C4-2B (cell line): ENCODE data around the gene KRT73.

ENCODE experiments used
- H3K27ac ChIP-seq: fragments of 450-650 bp; 2 replicates; pipeline ENCODE4 v1.5.1; 2017
- ZFX ChIP-seq: fragments of 450-650 bp; IDR thresholded peaks from 2 replicates; pipeline ENCODE4 v1.6.1; 2017
- TF ChIP-seq, protein P1 (sequence below): fragments of 450-650 bp; conservative IDR thresholded peaks from 2 replicates; pipeline ENCODE4 v1.5.1; 2017; ENCODE audit warnings: mild to moderate bottlenecking

Gene KRT73

GRCh38 chr12:52606096-52606495 is 12.3 kb downstream of the KRT73 start:
- TF ChIP-seq, protein P1, sequence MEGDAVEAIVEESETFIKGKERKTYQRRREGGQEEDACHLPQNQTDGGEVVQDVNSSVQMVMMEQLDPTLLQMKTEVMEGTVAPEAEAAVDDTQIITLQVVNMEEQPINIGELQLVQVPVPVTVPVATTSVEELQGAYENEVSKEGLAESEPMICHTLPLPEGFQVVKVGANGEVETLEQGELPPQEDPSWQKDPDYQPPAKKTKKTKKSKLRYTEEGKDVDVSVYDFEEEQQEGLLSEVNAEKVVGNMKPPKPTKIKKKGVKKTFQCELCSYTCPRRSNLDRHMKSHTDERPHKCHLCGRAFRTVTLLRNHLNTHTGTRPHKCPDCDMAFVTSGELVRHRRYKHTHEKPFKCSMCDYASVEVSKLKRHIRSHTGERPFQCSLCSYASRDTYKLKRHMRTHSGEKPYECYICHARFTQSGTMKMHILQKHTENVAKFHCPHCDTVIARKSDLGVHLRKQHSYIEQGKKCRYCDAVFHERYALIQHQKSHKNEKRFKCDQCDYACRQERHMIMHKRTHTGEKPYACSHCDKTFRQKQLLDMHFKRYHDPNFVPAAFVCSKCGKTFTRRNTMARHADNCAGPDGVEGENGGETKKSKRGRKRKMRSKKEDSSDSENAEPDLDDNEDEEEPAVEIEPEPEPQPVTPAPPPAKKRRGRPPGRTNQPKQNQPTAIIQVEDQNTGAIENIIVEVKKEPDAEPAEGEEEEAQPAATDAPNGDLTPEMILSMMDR = no peak
- TF ChIP-seq ZFX = no peak
- H3K27ac ChIP-seq = no peak overlapping the region

DNA sequence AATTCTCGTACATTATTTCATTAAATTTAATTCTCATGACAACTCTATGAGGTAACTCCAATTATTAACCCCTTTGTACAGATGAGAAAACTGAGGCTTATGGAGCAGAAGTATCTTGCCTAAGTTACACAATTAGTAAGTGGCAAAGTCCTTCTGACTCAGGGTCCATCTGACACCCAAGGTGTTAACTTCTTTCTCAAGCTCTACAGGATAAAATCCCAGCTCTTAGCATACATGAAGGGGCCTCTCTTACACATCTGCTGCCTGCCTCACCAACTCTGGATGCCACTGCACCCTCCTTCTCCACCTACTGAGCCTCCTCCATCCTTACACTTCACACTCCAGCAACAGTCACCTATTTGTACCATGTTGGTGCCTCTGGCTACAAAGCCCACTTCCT is 12.8 kb downstream of the KRT73 start:
- no peak overlapping the region for H3K27ac ChIP-seq
- TF ChIP-seq, protein P1 = no peak
- TF ChIP-seq ZFX = no peak

DNA sequence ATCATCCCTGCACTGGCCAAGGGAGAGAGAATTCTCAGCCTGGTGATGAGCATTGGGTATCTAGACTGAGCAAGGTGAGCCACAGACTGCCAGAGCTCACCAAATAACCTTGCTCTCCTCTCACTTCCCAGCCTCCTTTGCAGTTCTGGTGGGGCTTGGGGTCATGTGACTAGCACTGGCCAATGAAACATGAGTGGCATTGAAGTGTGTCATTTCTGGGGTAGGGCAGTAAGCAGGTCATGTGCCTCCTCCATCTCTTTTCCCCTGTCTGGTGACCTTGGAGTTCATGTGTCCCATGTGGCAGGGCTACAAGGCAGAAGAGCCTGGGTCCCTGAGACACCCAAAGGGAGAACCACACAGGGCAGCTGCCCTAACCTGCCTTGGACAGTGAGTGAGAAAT is 13.5 kb downstream of the KRT73 start:
- TF ChIP-seq, protein P1 = no peak
- no peak for TF ChIP-seq ZFX
- no peak overlapping the region for H3K27ac ChIP-seq

- no peak overlapping the region for H3K27ac ChIP-seq
- TF ChIP-seq, protein P1 = no peak
- no peak for TF ChIP-seq ZFX
Observed at GRCh38 chr12:52603314-52603713, 15.0 kb downstream of the KRT73 start.

DNA sequence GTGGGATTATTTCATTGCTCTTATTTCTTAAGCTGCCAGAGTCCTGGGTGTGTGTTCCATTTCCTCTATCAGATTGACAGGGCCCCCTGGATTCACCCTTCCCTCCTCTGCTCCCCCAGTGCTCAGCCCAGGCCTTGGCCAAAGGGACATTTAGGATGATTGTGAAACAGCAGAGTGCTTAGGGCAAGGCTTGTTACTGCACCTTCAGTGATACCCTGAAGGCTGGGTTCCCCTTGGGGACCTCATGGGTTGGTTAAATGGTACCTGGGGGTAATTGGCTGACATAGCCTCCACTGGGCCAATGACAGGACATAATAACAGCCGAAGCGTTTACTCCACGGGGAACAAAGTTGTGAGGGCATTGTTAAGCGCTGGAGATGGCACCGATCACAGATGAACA is 15.8 kb downstream of the KRT73 start:
- no peak overlapping the region for H3K27ac ChIP-seq
- TF ChIP-seq ZFX = no peak
- TF ChIP-seq, protein P1 = no peak

- TF ChIP-seq, protein P1 = no peak
- TF ChIP-seq ZFX = no peak
- H3K27ac ChIP-seq = no peak overlapping the region
Observed at GRCh38 chr12:52601671-52602070, 16.7 kb downstream of the KRT73 start.

- no peak for TF ChIP-seq ZFX
- TF ChIP-seq, protein P1 = no peak
- H3K27ac ChIP-seq = no peak within 1 kb of the TSS
Observed at GRCh38 chr12:52600941-52601481, 17.3 kb downstream of the KRT73 start, which contains the start of gene KRT72. Gene KRT72, minus strand, starts transcription at chr12:52601463. Its CDS starts 11 bp downstream, at chr12:52601452.
